NT2/D1 (cell line): ENCODE data around the gene RNASET2.
"Not testable (repeated sequence)": the region's sequence is repeated elsewhere in the genome, so short reads cannot be mapped to it uniquely, and the experiment has no call there.

ENCODE experiments used
- DNase-seq: peaks from one replicate; pipeline ENCODE4 v3.0.0-alpha.2; 2011; ENCODE audit warnings: low read depth, low spot score
- H3K27me3 ChIP-seq: 2 replicates; pipeline ENCODE4 v1.6.0; 2011; ENCODE audit warnings: mild to moderate bottlenecking; ENCODE audit not compliant: insufficient read length, insufficient read depth
- H3K36me3 ChIP-seq: 2 replicates; pipeline ENCODE4 v1.6.1; 2011; ENCODE audit warnings: mild to moderate bottlenecking, low read length, mixed read lengths; ENCODE audit not compliant: insufficient read depth, insufficient read length
- H3K4me1 ChIP-seq: 2 replicates; pipeline ENCODE4 v1.5.1; 2011; ENCODE audit not compliant: insufficient read depth, insufficient read length
- H3K4me3 ChIP-seq: 2 replicates; pipeline ENCODE4 v1.5.1; 2011; ENCODE audit warnings: low read depth; ENCODE audit not compliant: insufficient read length
- H3K9ac ChIP-seq: 2 replicates; pipeline ENCODE4 v1.6.0; 2011; ENCODE audit warnings: low read depth; ENCODE audit not compliant: insufficient read length
- H3K9me3 ChIP-seq: 2 replicates; pipeline ENCODE4 v1.5.1; 2011; ENCODE audit warnings: mild to moderate bottlenecking, low read length; ENCODE audit not compliant: insufficient read depth
- SUZ12 ChIP-seq: IDR thresholded peaks from 2 replicates; pipeline ENCODE4 v1.6.1; 2011; ENCODE audit not compliant: insufficient read length, insufficient read depth; ENCODE audit errors: extremely low read depth
- YY1 ChIP-seq: IDR thresholded peaks from 2 replicates; pipeline ENCODE4 v1.6.1; 2011; ENCODE audit not compliant: insufficient read length, insufficient read depth
- ZNF274 ChIP-seq: IDR thresholded peaks from 2 replicates; pipeline ENCODE4 v1.6.1; 2011; ENCODE audit warnings: mild to moderate bottlenecking, low read depth, low read length

RNASET2 gene

GRCh38 chr6:166922937-166923336, 33.4 kb downstream of the RNASET2 start:
- Histone ChIP-seq H3K4me3 (no peak overlapping the region), H3K36me3 (no peaks in the 10 kb centered on the region)
- no peak for DNase-seq

GRCh38 chr6:166921570-166921969, 34.8 kb downstream of the RNASET2 start:
- TF ChIP-seq ZNF274 (no peak), YY1 (no peak), SUZ12 (no peak)
- no peaks in the 10 kb centered on the region for H3K36me3 ChIP-seq
- DNase-seq: no peak
- no peaks in the 10 kb centered on the region for H3K4me1 ChIP-seq
- peaks cover 4% of the 10 kb centered on the region; the same call in 1 of the 2 replicates for H3K9me3 ChIP-seq
- no peak overlapping the region for H3K9ac ChIP-seq
- H3K27me3 ChIP-seq: no peaks in the 10 kb centered on the region
- H3K4me3 ChIP-seq: no peak overlapping the region

More at GRCh38 chr6:166922937-166923336, 33.4 kb downstream of the RNASET2 start:
- H3K4me1 ChIP-seq: no peaks in the 10 kb centered on the region
- no peak overlapping the region for H3K9ac ChIP-seq
- TF ChIP-seq ZNF274: no peak
- no peak for TF ChIP-seq YY1
- no peak for TF ChIP-seq SUZ12
- no peaks in the 10 kb centered on the region for H3K9me3 ChIP-seq
- no peaks in the 10 kb centered on the region for H3K27me3 ChIP-seq

- no peak overlapping the region for H3K9ac ChIP-seq
- H3K36me3 ChIP-seq: no peaks in the 10 kb centered on the region
- DNase-seq: no peak
- H3K9me3 ChIP-seq: peaks cover 4% of the 10 kb centered on the region; the same call in 1 of the 2 replicates
- H3K4me3 ChIP-seq: no peak overlapping the region
- TF ChIP-seq SUZ12 (no peak), ZNF274 (no peak), YY1 (no peak)
- H3K4me1 ChIP-seq: no peaks in the 10 kb centered on the region
- no peaks in the 10 kb centered on the region for H3K27me3 ChIP-seq
Observed at GRCh38 chr6:166916824-166917223, 39.5 kb downstream of the RNASET2 start.

- H3K4me1 ChIP-seq, DNase-seq, H3K4me3 ChIP-seq, H3K36me3 ChIP-seq, H3K9me3 ChIP-seq, H3K27me3 ChIP-seq, H3K9ac ChIP-seq: not testable (repeated sequence)
Observed at GRCh38 chr6:166915484-166915883, 40.9 kb downstream of the RNASET2 start.

GRCh38 chr6:166914952-166915351, 41.4 kb downstream of the RNASET2 start:
- H3K4me3 ChIP-seq, H3K4me1 ChIP-seq, H3K27me3 ChIP-seq, H3K9me3 ChIP-seq, DNase-seq, H3K36me3 ChIP-seq, H3K9ac ChIP-seq: not testable (repeated sequence)

- H3K27me3 ChIP-seq: no peaks in the 10 kb centered on the region
- no peak overlapping the region for H3K9ac ChIP-seq
- no peak overlapping the region for H3K4me3 ChIP-seq
- no peaks in the 10 kb centered on the region for H3K4me1 ChIP-seq
- TF ChIP-seq ZNF274 (no peak), SUZ12 (no peak), YY1 (no peak)
- no peak for DNase-seq
- no peaks in the 10 kb centered on the region for H3K36me3 ChIP-seq
- no peaks in the 10 kb centered on the region; the same call in 1 of the 2 replicates for H3K9me3 ChIP-seq
Observed at GRCh38 chr6:166911248-166911677, 45.1 kb downstream of the RNASET2 start.

GRCh38 chr6:166910601-166911000, 45.7 kb downstream of the RNASET2 start:
- Histone ChIP-seq H3K36me3 (no peaks in the 10 kb centered on the region), H3K4me1 (no peaks in the 10 kb centered on the region), H3K4me3 (no peak overlapping the region), H3K9me3 (no peaks in the 10 kb centered on the region; the same call in 1 of the 2 replicates), H3K9ac (no peak overlapping the region), H3K27me3 (no peaks in the 10 kb centered on the region)
- DNase-seq: no peak
- TF ChIP-seq SUZ12 (no peak), ZNF274 (no peak), YY1 (no peak)

GRCh38 chr6:166908811-166909210, 47.5 kb downstream of the RNASET2 start:
- no peak for DNase-seq
- Histone ChIP-seq H3K9ac (no peak overlapping the region), H3K4me1 (peaks cover 8% of the 10 kb centered on the region), H3K9me3 (no peaks in the 10 kb centered on the region; the same call in 1 of the 2 replicates), H3K27me3 (no peaks in the 10 kb centered on the region), H3K4me3 (no peak overlapping the region), H3K36me3 (no peaks in the 10 kb centered on the region)
- TF ChIP-seq SUZ12 (no peak), ZNF274 (no peak), YY1 (no peak)
